HCT116 (cell line): ENCODE results near the gene PCYT1A.

Experiments used
- CEBPB ChIP-seq: IDR thresholded peaks from 2 replicates; pipeline ENCODE4 v1.6.1; 2012; ENCODE audit warnings: low read depth
- JUND ChIP-seq: IDR thresholded peaks from 2 replicates; pipeline ENCODE4 v1.6.1; 2012
- POLR2A ChIP-seq: IDR thresholded peaks from 2 replicates; pipeline ENCODE4 v1.7.0; 2011; ENCODE audit warnings: borderline replicate concordance; ENCODE audit not compliant: insufficient read depth, insufficient read length; ENCODE audit errors: extremely low read depth
- POLR2AphosphoS5 ChIP-seq: IDR thresholded peaks from 2 replicates; pipeline ENCODE4 v1.6.1; 2011; ENCODE audit warnings: mild to moderate bottlenecking, low read depth, low read length, moderate library complexity
- SRF ChIP-seq: IDR thresholded peaks from 2 replicates; pipeline ENCODE4 v1.6.1; 2012; ENCODE audit warnings: low read depth
- TF ChIP-seq, protein P1 (sequence below), 3 experiments: fragments of 200-600 bp in 1 of 3; sonication (generic) in 1 of 3; IDR thresholded peaks in 2 of 3; conservative IDR thresholded peaks in 1 of 3; 2 replicates each; pipeline ENCODE4 v1.5.1; 2012 to 2017; ENCODE audit warnings: low read depth in 2 of 3, low read length in 2 of 3, antibody characterized with exemption in 1 of 3, borderline replicate concordance in 1 of 3, control low read depth in 1 of 3, mild to moderate bottlenecking in 1 of 3, mixed read lengths in 1 of 3, mixed run types in 1 of 3, moderate library complexity in 1 of 3; ENCODE audit not compliant: insufficient read depth in 1 of 3
- TF ChIP-seq, protein P2 (sequence below): IDR thresholded peaks from 2 replicates; pipeline ENCODE4 v1.6.1; 2012; ENCODE audit warnings: low read depth

DNA sequence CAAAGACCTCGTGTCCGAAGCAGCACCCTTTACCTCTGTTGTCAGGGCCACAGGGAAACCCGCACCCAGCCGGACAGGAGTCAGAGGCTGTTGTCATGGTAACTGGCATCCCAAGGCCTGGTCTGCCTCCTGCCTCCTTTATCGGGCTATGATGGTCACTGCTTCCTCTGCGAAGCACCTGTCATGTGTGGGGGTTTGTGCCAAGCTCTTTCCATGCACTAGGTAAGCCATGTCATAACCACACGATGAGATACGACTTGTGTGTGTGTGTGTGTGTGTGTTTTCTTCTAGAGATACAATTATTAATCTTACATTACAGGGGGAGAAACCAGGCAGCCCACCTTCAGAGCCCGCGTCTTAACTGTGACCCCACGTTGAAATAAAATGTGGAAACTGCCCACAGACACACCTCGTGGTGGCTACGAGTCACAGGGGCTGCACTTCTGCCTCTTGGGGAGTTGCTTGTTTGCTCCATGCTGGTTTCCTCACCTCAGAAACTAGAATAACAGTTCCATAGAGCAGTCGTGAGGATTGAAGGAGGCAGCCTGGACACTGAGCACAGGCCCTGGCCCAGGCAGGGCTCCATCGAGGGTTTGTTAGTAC, 94.3 kb downstream of the PCYT1A start:
- TF ChIP-seq, protein P1, sequence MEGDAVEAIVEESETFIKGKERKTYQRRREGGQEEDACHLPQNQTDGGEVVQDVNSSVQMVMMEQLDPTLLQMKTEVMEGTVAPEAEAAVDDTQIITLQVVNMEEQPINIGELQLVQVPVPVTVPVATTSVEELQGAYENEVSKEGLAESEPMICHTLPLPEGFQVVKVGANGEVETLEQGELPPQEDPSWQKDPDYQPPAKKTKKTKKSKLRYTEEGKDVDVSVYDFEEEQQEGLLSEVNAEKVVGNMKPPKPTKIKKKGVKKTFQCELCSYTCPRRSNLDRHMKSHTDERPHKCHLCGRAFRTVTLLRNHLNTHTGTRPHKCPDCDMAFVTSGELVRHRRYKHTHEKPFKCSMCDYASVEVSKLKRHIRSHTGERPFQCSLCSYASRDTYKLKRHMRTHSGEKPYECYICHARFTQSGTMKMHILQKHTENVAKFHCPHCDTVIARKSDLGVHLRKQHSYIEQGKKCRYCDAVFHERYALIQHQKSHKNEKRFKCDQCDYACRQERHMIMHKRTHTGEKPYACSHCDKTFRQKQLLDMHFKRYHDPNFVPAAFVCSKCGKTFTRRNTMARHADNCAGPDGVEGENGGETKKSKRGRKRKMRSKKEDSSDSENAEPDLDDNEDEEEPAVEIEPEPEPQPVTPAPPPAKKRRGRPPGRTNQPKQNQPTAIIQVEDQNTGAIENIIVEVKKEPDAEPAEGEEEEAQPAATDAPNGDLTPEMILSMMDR (IDR thresholded peaks at IDR 0.05 in 2 of 3, conservative IDR thresholded peaks at IDR 0.05 in 1 of 3; ENCODE audit: borderline replicate concordance in 1 of 3, insufficient read depth in 1 of 3, low read depth in 2 of 3, low read length in 2 of 3) = no peak
- TF ChIP-seq CEBPB = no peak
- no peak for TF ChIP-seq POLR2A
- TF ChIP-seq POLR2AphosphoS5 = no peak
- TF ChIP-seq SRF = no peak
- TF ChIP-seq, protein P2, sequence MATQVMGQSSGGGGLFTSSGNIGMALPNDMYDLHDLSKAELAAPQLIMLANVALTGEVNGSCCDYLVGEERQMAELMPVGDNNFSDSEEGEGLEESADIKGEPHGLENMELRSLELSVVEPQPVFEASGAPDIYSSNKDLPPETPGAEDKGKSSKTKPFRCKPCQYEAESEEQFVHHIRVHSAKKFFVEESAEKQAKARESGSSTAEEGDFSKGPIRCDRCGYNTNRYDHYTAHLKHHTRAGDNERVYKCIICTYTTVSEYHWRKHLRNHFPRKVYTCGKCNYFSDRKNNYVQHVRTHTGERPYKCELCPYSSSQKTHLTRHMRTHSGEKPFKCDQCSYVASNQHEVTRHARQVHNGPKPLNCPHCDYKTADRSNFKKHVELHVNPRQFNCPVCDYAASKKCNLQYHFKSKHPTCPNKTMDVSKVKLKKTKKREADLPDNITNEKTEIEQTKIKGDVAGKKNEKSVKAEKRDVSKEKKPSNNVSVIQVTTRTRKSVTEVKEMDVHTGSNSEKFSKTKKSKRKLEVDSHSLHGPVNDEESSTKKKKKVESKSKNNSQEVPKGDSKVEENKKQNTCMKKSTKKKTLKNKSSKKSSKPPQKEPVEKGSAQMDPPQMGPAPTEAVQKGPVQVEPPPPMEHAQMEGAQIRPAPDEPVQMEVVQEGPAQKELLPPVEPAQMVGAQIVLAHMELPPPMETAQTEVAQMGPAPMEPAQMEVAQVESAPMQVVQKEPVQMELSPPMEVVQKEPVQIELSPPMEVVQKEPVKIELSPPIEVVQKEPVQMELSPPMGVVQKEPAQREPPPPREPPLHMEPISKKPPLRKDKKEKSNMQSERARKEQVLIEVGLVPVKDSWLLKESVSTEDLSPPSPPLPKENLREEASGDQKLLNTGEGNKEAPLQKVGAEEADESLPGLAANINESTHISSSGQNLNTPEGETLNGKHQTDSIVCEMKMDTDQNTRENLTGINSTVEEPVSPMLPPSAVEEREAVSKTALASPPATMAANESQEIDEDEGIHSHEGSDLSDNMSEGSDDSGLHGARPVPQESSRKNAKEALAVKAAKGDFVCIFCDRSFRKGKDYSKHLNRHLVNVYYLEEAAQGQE = no peak
- TF ChIP-seq JUND = no peak
